Measurements from ENCODE around the gene RNASEH2A.

Gene RNASEH2A

GRCh38 chr19:12786952-12787351 lies 19.4 kb upstream of the RNASEH2A start:
- no peak for DNase-seq (ENCODE audit: low spot score)
- TF ChIP-seq CTCF (IDR thresholded peaks at IDR 0.05; ENCODE audit: extremely low read depth, missing control alignments), result no peak

GRCh38 chr19:12787458-12787857 lies 18.9 kb upstream of the RNASEH2A start:
- no peak for DNase-seq (ENCODE audit: low spot score)
- no peak for TF ChIP-seq CTCF (IDR thresholded peaks at IDR 0.05; ENCODE audit: extremely low read depth, missing control alignments)

GRCh38 chr19:12788042-12788681 lies 18.2 kb upstream of the RNASEH2A start:
- no peak for TF ChIP-seq CTCF (IDR thresholded peaks at IDR 0.05; ENCODE audit: extremely low read depth, missing control alignments)
- no peak for DNase-seq (ENCODE audit: low spot score)

- TF ChIP-seq CTCF (IDR thresholded peaks at IDR 0.05; ENCODE audit: extremely low read depth, missing control alignments), result no peak
Observed at GRCh38 chr19:12788682-12789097, 17.7 kb upstream of the RNASEH2A start.

GRCh38 chr19:12789098-12789903 lies 17.1 kb upstream of the RNASEH2A start:
- DNase-seq (ENCODE audit: low spot score), result no peak
- no peak for TF ChIP-seq CTCF (IDR thresholded peaks at IDR 0.05; ENCODE audit: extremely low read depth, missing control alignments)

More at GRCh38 chr19:12788682-12789097, 17.7 kb upstream of the RNASEH2A start:
- DNase-seq (ENCODE audit: low spot score), result peak; percentile 86

- TF ChIP-seq CTCF (IDR thresholded peaks at IDR 0.05; ENCODE audit: extremely low read depth, missing control alignments), result no peak
- DNase-seq (ENCODE audit: low spot score), result peak; percentile 98
Observed at GRCh38 chr19:12789904-12790619, 16.3 kb upstream of the RNASEH2A start.
